Lower leg skin (tissue), 3 donors: ENCODE data around the gene MGA.

Experiments
- POLR2A ChIP-seq, 2 donors: fragments of 450-650 bp; IDR thresholded peaks; one replicate each; pipeline ENCODE4 v1.6.1; 2016 to 2017; ENCODE audit warnings: antibody characterized with exemption in 2 of 2, mild to moderate bottlenecking in 1 of 2, moderate library complexity in 1 of 2
- TF ChIP-seq, protein P1 (sequence below), 3 donors: fragments of 450-650 bp; IDR thresholded peaks; one replicate each; pipeline ENCODE4 v1.5.1; 2016; ENCODE audit warnings: antibody characterized with exemption in 3 of 3, mild to moderate bottlenecking in 3 of 3, moderate library complexity in 2 of 3

DNA sequence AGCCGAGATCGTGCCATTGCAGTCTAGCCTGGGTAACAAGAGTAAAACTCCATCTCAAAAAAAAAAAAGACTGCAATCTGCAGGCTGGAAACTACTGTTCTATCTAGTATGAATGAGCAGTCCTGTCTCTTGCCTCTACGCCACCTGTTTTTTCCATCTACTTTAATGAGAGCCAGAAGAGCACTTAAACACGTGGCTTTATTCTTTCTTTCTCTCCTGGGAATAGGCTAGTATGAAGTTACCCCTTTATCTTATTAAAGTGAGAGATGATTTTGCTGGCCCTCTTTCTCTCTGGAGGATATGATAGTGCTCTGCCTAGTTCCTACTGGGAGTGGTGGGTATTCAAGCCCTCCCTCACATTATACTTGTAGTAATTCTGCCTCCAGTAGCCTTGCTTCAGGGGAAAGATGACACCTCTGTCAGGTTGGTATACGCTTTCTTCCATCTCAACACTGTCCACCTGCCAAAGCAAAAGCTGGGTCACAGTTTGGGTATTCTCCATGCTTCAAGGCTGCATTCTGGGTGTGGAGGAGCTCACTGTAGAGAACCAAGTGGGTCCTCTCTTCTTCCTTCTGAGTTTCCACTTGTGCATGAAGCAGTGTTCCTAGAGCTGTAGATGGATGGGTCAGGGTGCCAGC, 131.9 kb downstream of the MGA start:
- TF ChIP-seq, protein P1, sequence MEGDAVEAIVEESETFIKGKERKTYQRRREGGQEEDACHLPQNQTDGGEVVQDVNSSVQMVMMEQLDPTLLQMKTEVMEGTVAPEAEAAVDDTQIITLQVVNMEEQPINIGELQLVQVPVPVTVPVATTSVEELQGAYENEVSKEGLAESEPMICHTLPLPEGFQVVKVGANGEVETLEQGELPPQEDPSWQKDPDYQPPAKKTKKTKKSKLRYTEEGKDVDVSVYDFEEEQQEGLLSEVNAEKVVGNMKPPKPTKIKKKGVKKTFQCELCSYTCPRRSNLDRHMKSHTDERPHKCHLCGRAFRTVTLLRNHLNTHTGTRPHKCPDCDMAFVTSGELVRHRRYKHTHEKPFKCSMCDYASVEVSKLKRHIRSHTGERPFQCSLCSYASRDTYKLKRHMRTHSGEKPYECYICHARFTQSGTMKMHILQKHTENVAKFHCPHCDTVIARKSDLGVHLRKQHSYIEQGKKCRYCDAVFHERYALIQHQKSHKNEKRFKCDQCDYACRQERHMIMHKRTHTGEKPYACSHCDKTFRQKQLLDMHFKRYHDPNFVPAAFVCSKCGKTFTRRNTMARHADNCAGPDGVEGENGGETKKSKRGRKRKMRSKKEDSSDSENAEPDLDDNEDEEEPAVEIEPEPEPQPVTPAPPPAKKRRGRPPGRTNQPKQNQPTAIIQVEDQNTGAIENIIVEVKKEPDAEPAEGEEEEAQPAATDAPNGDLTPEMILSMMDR (IDR thresholded peaks at IDR 0.05) = no peak
- TF ChIP-seq POLR2A (IDR thresholded peaks at IDR 0.05) = no peak
